Stimulated activated CD8-positive, alpha-beta memory T cell treated with anti-CD3 and anti-CD28 coated beads, Interleukin-15, amount 100 ng/mL, for 48 hours (primary cell): Measurements from ENCODE around the gene RAD51AP1.

Experiments
- DNase-seq, 2 donors: peaks; one replicate each; pipeline ENCODE4 v3.0.0-alpha.2; 2020; ENCODE audit warnings: low read depth in 2 of 2

RAD51AP1 gene

DNA sequence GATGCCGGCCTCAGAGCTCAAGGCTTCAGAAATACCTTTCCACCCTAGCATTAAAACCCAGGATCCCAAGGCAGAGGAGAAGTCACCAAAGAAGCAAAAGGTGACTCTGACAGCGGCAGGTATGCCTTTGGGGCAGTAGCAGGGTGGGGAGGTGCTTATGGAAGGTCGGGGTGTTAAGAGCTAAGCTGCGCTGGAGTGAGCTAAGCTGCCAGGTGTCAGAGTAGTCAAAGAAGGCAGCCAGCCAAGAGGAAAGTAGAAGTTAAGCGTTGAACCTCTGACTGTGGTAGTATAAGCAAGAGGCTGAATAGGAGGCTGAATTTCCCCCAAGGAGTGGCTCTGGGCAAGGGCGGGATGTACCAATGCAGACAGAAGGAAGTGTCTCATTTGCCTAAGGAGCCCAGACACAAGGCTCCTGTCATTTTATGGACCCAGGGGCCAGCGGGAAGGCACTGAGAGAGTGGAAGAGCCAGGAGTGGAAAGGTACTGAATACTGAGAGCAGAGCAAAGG lies 52.5 kb downstream of the RAD51AP1 start:
- no peak for DNase-seq

DNA sequence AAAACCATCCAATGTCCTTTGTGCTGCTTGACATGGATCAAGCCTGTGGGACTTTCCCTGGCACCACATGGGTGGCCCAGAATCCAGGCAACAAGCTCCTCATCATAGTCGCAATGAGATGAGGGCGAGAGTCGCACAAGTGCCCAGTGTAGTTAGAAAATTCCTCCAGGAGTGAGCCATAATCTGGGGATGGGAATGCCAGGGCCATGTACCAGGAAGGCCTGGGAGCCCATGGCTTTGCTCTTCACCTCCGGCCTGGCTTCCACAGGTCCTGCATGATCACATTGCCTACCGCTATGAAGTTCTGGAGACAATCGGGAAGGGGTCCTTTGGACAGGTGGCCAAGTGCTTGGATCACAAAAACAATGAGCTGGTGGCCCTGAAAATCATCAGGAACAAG lies 57.2 kb downstream of the RAD51AP1 start:
- DNase-seq, result no peak

DNA sequence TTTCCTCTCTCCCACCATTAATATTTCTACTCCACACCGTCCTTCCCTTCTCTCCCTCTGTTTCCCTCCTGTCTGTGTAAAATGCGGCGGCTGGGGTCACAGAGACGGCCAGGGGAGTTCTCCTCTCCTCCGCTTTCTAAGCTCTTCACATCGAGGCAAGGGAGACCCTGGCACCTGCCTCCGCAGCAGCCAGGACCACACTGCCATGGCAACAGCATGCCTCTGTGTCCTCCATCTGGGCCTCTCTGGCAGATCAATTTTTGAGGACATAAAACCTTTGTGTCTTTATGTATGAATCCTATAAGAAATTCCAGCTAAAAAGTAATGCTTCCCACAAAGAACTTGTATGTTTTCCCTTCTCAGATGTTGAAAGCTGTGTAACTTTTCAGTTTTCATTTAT lies 64.7 kb downstream of the RAD51AP1 start:
- no peak for DNase-seq

DNA sequence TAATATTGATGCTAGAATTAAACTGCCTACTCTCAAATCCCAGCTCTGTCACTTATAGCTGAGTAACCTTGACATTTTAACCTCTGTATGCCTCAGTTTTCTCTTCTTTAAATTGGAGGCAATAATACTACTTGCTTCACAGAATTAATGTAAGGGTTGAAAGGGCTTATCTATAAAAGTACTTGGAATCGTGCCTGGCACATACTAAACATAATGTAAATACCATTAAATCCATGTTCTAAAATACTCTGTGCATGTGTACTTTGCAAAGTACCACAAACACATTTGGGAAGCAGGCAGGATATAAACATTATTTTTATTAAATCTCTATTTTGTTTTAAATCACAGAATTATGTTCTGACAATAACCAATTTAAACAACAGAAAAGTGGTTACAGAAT lies 65.3 kb downstream of the RAD51AP1 start:
- DNase-seq, result no peak

DNA sequence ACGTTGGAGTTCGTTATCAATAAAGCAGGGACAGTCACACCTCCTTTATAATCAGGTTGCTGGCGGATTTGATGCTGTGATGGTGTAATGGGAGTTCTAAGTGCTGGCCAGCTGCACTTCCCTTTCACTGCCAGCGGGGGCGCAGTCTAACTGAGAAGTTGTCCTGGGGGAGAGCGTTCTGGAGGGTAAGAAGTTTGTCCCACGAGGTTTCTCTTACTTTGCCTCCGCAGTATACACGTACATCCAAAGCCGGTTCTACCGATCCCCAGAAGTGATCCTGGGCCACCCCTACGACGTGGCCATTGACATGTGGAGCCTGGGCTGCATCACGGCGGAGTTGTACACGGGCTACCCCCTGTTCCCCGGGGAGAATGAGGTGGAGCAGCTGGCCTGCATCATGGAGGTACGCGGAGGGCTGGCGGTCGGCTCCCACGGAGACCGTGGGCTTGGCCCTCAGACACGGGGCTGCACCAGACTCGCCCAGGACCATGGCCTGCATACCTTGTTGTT lies 66.0 kb downstream of the RAD51AP1 start:
- DNase-seq, result peak; percentile 60 to 63

DNA sequence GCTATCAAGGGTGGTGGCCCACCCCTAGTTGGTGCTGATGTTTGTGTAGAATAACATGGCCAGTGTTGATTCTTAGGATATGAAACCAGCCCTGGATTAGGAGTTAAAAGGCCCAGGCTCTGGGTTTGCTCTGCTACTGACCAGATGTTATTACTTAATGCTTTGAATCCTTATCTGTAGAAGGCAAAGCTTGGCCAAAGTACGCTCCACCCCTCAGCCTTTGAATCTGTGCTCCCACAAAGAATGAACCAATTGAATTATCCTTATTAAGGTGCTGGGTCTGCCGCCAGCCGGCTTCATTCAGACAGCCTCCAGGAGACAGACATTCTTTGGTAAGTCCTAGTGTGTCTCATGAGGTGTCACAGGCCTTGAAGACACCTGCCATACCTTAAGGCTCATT lies 68.4 kb downstream of the RAD51AP1 start:
- DNase-seq, result no peak

DNA sequence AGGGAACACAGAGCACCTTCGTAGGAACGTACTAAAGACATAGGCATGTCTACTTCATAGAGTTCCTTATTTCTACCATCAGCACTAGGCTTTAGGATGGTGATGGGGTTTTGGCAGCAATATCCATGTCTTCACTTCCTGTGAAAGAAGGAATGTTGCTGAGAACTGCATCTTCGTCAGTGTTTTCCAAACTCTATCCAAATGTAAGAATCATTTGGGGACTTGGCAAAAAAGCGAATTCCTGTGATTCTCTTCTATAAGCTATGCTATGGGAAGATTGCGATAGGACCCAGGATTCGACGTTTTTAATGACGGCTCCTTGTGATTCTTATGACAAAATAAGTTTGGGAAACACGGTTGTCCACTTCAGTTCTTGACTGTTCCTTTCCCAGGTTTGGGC lies 70.4 kb downstream of the RAD51AP1 start:
- DNase-seq, result no peak
